Neural cell (in vitro differentiated cells): ENCODE measurements around the gene SPATA2. TPM values are rescaled to one million over a fixed set of nuclear protein-coding genes. Genes with fewer than 3 reads are reported as not detected.

Experiments
- H2AFZ ChIP-seq: fragments of 200-600, 300-800 bp; sonication (generic), shearing (Covaris generic); 2 replicates; pipeline ENCODE4 v1.6.0; 2014; ENCODE audit warnings: low read depth, mild to moderate bottlenecking, antibody characterized with exemption, low read length, moderate library complexity
- H3F3A ChIP-seq: fragments of 200-600 bp; shearing (Covaris generic); 2 replicates; pipeline ENCODE4 v1.6.1; 2016; ENCODE audit warnings: mild to moderate bottlenecking, moderate library complexity, mixed read lengths, antibody characterized with exemption, low read length; ENCODE audit not compliant: insufficient read depth, poor library complexity, severe bottlenecking
- H3K27ac ChIP-seq: fragments of 200-600, 300-800 bp; sonication (generic), shearing (Covaris generic); 2 replicates; pipeline ENCODE4 v1.5.1; 2014; ENCODE audit warnings: mild to moderate bottlenecking, low read length, moderate library complexity
- H3K27me3 ChIP-seq: fragments of 300-800, 200-600 bp; sonication (generic), shearing (Covaris generic); 2 replicates; pipeline ENCODE4 v1.6.0; 2014; ENCODE audit warnings: mild to moderate bottlenecking, low read depth, low read length, moderate library complexity; ENCODE audit not compliant: insufficient read depth
- H3K36me3 ChIP-seq: fragments of 300-800, 200-600 bp; sonication (generic), shearing (Covaris generic); 2 replicates; pipeline ENCODE4 v1.5.1; 2014; ENCODE audit warnings: mild to moderate bottlenecking, antibody characterized with exemption, low read length, moderate library complexity; ENCODE audit not compliant: insufficient read depth
- H3K4me2 ChIP-seq: fragments of 300-800, 200-600 bp; sonication (generic), shearing (Covaris generic); 2 replicates; pipeline ENCODE4 v1.6.0; 2014; ENCODE audit warnings: mild to moderate bottlenecking, low read length
- H3K4me3 ChIP-seq: fragments of 300-800, 200-600 bp; sonication (generic), shearing (Covaris generic); 2 replicates; pipeline ENCODE4 v1.5.1; 2014; ENCODE audit warnings: mild to moderate bottlenecking, low read length, moderate library complexity
- H3K79me2 ChIP-seq: fragments of 200-600 bp; shearing (Covaris generic); replicated peaks from 2 replicates; pipeline ENCODE4 v1.6.0; 2014; ENCODE audit warnings: mild to moderate bottlenecking, low read length, moderate library complexity; ENCODE audit not compliant: insufficient read depth
- H3K9ac ChIP-seq: fragments of 300-800, 200-600 bp; sonication (generic), shearing (Covaris generic); 2 replicates; pipeline ENCODE4 v1.6.1; 2016; ENCODE audit warnings: mild to moderate bottlenecking, low read length, mixed read lengths
- H3K9me2 ChIP-seq: fragments of 200-600 bp; shearing (Covaris generic); 2 replicates; pipeline ENCODE4 v1.6.1; 2016; ENCODE audit warnings: mild to moderate bottlenecking, low read length, mixed read lengths; ENCODE audit not compliant: insufficient read depth
- H3K9me3 ChIP-seq: fragments of 200-600, 300-800 bp; sonication (generic), shearing (Covaris generic); 2 replicates; pipeline ENCODE4 v1.6.1; 2016; ENCODE audit warnings: mild to moderate bottlenecking, mixed run types, low read length, moderate library complexity, mixed read lengths
- H4K20me1 ChIP-seq: fragments of 200-600 bp; shearing (Covaris generic); 2 replicates; pipeline ENCODE4 v1.6.1; 2016; ENCODE audit warnings: mild to moderate bottlenecking, mixed run types; ENCODE audit not compliant: insufficient read depth
- EP300 ChIP-seq: fragments of 450-650 bp; conservative IDR thresholded peaks from 2 replicates; pipeline ENCODE4 v1.6.1; 2014; ENCODE audit warnings: antibody characterized with exemption, mild to moderate bottlenecking, moderate library complexity; ENCODE audit not compliant: poor library complexity, severe bottlenecking
- EZH2 ChIP-seq: fragments of 200-600, 300-800 bp; shearing (Covaris generic), sonication (generic); IDR thresholded peaks from 2 replicates; pipeline ENCODE4 v1.6.1; 2014; ENCODE audit warnings: antibody characterized with exemption, low read length, borderline replicate concordance, mild to moderate bottlenecking; ENCODE audit not compliant: insufficient read depth, poor library complexity, severe bottlenecking
- MXI1 ChIP-seq: fragments of 450-650 bp; conservative IDR thresholded peaks from 2 replicates; pipeline ENCODE4 v1.6.1; 2014; ENCODE audit warnings: antibody characterized with exemption, mild to moderate bottlenecking; ENCODE audit not compliant: poor library complexity, severe bottlenecking
- POLR2AphosphoS5 ChIP-seq: IDR thresholded peaks from 2 replicates; pipeline ENCODE4 v1.6.1; 2012
- RAD21 ChIP-seq: fragments of 450-650 bp; conservative IDR thresholded peaks from 2 replicates; pipeline ENCODE4 v1.6.1; 2014; ENCODE audit warnings: antibody characterized with exemption, mild to moderate bottlenecking, moderate library complexity
- SMC3 ChIP-seq: fragments of 450-650 bp; conservative IDR thresholded peaks from 2 replicates; pipeline ENCODE4 v1.6.1; 2014; ENCODE audit warnings: antibody characterized with exemption, mild to moderate bottlenecking, moderate library complexity; ENCODE audit not compliant: poor library complexity
- TAF1 ChIP-seq: IDR thresholded peaks from 2 replicates; pipeline ENCODE4 v1.6.1; 2012; ENCODE audit warnings: low read depth
- polyA plus RNA-seq: library from polyadenylated mRNA; depleted of rRNA; stranded (reverse); fragments of >200 nt; gene quantifications from 2 replicates; pipeline ENCODE4 v1.2.3, GENCODE V29; 2014
- TF ChIP-seq, protein P1 (sequence below): fragments of 450-650 bp; IDR thresholded peaks from 2 replicates; pipeline ENCODE4 v1.5.1; 2014; ENCODE audit warnings: antibody characterized with exemption, mild to moderate bottlenecking, moderate library complexity; ENCODE audit not compliant: poor library complexity, severe bottlenecking
- TF ChIP-seq, protein P2 (sequence below): IDR thresholded peaks from 2 replicates; pipeline ENCODE4 v1.6.1; 2012; ENCODE audit warnings: borderline replicate concordance

SPATA2 gene
- polyA plus RNA-seq, 1 donor from 2014 or later, result 1.7 TPM

DNA sequence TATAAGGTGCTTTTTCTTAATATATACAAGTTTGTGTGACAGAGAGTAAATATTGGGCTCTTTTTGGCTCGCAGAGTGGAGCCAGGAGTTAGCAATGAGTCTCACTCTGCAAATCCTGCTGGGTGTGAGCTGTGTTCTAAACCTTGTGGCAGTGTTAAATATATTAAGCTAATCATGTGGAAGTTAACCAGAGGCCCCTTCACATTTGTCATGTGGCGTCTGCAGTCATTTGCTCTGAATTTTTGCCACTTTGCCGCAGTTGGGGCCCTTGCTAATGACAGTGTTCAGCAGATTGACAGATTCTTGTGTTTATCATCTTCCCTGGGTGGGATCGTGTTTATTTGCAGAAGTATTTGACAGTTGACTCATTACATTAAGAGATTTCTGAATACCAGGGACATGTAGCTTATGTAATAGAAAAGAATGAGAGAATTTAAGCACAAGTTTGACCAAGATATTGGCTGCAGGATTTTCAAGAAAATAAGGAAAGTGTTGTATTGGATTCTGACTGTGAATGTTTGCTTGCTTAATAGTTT lies 37.9 kb downstream of the SPATA2 start:
- no peak overlapping the region for H3K4me2 ChIP-seq
- H3K9ac ChIP-seq, result no peak overlapping the region

DNA sequence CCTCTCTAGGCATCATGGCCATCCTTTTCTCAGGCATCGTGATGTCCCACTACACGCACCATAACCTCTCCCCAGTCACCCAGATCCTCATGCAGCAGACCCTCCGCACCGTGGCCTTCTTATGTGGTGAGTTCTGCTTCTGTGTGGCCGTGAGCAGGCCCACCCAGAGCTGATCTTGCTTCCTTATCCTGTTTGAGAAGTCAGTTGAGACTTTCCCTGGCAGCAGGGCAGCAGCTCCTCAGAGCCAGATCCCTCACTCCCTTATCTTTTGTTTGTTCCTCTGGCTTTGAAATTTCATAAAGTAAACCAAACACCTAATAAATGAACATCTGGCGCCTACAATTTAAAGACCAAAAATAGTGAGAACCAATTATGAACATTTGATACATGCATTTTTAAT lies 40.6 kb downstream of the SPATA2 start:
- Histone ChIP-seq H3K9me3 (no peaks in the 10 kb centered on the region), H3K4me2 (no peak overlapping the region), H2AFZ (no peak overlapping the region), H3K4me3 (no peak overlapping the region), H4K20me1 (no peaks in the 10 kb centered on the region), H3K36me3 (no peaks in the 10 kb centered on the region), H3K79me2 (no peaks in the 10 kb centered on the region), H3K9ac (no peak overlapping the region), H3K27ac (no peak overlapping the region), H3F3A (no peaks in the 10 kb centered on the region), H3K9me2 (no peaks in the 10 kb centered on the region), H3K27me3 (no peaks in the 10 kb centered on the region)
- TF ChIP-seq EP300 (no peak), MXI1 (no peak), SMC3 (no peak), POLR2AphosphoS5 (no peak), TAF1 (no peak), RAD21 (no peak), EZH2 (no peak)
- TF ChIP-seq, protein P1, sequence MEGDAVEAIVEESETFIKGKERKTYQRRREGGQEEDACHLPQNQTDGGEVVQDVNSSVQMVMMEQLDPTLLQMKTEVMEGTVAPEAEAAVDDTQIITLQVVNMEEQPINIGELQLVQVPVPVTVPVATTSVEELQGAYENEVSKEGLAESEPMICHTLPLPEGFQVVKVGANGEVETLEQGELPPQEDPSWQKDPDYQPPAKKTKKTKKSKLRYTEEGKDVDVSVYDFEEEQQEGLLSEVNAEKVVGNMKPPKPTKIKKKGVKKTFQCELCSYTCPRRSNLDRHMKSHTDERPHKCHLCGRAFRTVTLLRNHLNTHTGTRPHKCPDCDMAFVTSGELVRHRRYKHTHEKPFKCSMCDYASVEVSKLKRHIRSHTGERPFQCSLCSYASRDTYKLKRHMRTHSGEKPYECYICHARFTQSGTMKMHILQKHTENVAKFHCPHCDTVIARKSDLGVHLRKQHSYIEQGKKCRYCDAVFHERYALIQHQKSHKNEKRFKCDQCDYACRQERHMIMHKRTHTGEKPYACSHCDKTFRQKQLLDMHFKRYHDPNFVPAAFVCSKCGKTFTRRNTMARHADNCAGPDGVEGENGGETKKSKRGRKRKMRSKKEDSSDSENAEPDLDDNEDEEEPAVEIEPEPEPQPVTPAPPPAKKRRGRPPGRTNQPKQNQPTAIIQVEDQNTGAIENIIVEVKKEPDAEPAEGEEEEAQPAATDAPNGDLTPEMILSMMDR, result no peak
- TF ChIP-seq, protein P2, sequence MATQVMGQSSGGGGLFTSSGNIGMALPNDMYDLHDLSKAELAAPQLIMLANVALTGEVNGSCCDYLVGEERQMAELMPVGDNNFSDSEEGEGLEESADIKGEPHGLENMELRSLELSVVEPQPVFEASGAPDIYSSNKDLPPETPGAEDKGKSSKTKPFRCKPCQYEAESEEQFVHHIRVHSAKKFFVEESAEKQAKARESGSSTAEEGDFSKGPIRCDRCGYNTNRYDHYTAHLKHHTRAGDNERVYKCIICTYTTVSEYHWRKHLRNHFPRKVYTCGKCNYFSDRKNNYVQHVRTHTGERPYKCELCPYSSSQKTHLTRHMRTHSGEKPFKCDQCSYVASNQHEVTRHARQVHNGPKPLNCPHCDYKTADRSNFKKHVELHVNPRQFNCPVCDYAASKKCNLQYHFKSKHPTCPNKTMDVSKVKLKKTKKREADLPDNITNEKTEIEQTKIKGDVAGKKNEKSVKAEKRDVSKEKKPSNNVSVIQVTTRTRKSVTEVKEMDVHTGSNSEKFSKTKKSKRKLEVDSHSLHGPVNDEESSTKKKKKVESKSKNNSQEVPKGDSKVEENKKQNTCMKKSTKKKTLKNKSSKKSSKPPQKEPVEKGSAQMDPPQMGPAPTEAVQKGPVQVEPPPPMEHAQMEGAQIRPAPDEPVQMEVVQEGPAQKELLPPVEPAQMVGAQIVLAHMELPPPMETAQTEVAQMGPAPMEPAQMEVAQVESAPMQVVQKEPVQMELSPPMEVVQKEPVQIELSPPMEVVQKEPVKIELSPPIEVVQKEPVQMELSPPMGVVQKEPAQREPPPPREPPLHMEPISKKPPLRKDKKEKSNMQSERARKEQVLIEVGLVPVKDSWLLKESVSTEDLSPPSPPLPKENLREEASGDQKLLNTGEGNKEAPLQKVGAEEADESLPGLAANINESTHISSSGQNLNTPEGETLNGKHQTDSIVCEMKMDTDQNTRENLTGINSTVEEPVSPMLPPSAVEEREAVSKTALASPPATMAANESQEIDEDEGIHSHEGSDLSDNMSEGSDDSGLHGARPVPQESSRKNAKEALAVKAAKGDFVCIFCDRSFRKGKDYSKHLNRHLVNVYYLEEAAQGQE, result no peak

More for the DNA sequence above, 37.9 kb downstream of the SPATA2 start:
- H3K79me2 ChIP-seq, result no peaks in the 10 kb centered on the region
- no peaks in the 10 kb centered on the region for H3F3A ChIP-seq
- H2AFZ ChIP-seq, result no peak overlapping the region
- no peaks in the 10 kb centered on the region for H3K9me2 ChIP-seq
- H3K9me3 ChIP-seq, result no peaks in the 10 kb centered on the region
- H4K20me1 ChIP-seq, result no peaks in the 10 kb centered on the region
- H3K27me3 ChIP-seq, result no peaks in the 10 kb centered on the region
- no peaks in the 10 kb centered on the region for H3K36me3 ChIP-seq
- no peak for TF ChIP-seq SMC3
- TF ChIP-seq TAF1, result no peak
- H3K27ac ChIP-seq, result no peak overlapping the region
- H3K4me3 ChIP-seq, result no peak overlapping the region

DNA sequence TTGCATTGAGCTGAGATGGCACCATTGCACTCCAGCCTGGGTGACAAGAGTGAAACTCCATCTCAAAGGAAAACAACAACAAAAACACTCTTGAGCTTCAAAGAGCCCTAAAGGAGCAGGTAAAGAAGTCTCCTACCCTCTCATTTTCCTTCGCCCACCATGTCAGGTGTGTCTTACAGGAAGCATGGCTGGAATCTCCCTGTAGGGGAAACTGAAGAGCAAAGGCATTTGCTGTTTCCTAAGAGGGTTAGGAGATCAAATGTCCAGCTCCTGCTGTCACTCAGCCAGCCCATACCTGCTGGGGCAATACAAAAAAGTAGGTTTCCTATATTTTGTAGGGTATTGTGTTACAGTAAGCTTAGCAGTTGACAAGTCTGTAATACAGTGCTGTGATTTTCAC lies 43.3 kb downstream of the SPATA2 start:
- Histone ChIP-seq H2AFZ (no peak overlapping the region), H3K9me2 (no peaks in the 10 kb centered on the region), H3K9ac (no peak overlapping the region), H4K20me1 (no peaks in the 10 kb centered on the region), H3K4me2 (no peak overlapping the region), H3K27ac (no peak overlapping the region), H3K27me3 (no peaks in the 10 kb centered on the region), H3K9me3 (no peaks in the 10 kb centered on the region), H3K4me3 (no peak overlapping the region), H3F3A (no peaks in the 10 kb centered on the region), H3K79me2 (no peaks in the 10 kb centered on the region), H3K36me3 (no peaks in the 10 kb centered on the region)
- TF ChIP-seq TAF1 (no peak), EZH2 (no peak), POLR2AphosphoS5 (no peak), EP300 (no peak), MXI1 (no peak), SMC3 (no peak), RAD21 (no peak)
- TF ChIP-seq, protein P1, result no peak
- TF ChIP-seq, protein P2, result no peak
